ENCODE data around the gene IFNG-AS1.

IFNG-AS1 gene

GRCh38 chr12:67989184-67989920, at the start of gene IFNG-AS1:
Gene IFNG-AS1, plus strand, starts transcription at chr12:67989447.
- DNase-seq = no peak

GRCh38 chr12:67939611-67940010, 49.6 kb upstream of the IFNG-AS1 start:
- no peak for DNase-seq

DNA sequence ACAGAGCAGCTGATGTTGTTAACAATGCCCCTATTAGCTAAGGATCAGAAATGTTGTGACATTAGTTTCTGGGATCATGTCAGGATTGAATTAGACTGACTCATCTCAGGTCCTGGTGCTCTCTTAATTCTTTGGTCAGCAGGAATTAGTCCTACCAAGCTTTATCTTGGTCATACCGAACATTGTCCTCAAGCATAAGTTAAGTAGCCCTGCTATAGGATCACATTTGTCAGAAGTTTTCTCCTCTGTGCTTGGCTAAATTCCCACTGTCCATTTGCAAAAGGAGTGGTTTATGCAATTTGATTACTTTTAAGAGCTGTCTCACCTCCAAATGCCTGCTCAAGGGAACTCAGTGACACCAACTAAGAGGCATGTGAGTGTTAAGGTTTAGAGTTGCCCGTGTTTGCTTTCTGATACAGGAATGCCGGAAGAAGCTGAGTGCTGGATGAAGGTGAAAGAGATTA, 48.4 kb upstream of the IFNG-AS1 start:
- DNase-seq = no peak

- DNase-seq = no peak
These were observed 46.5 kb upstream of the IFNG-AS1 start for GRCh38 chr12:67942724-67943123.

- peak; percentile 72 for DNase-seq
These were observed 45.9 kb upstream of the IFNG-AS1 start for GRCh38 chr12:67943141-67943892.

DNA sequence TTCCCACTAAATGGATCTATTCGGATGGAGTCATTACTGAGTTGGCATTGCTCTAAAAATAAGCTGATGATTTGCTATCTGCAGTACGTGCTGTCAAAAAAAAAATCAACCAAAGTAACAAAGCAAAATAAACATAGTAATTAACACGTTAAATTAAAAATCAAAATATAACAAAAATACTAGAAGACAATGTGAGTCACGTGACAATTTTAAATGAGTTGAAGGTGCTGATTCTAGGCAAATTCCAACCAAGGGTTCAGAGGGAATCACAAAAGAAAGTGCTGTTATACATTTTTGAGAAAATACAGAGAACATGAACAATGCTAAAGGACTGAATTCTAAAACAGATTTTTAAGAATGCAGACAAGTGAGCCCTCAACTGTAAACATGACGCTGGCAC, 45.2 kb upstream of the IFNG-AS1 start:
- no peak for DNase-seq

DNA sequence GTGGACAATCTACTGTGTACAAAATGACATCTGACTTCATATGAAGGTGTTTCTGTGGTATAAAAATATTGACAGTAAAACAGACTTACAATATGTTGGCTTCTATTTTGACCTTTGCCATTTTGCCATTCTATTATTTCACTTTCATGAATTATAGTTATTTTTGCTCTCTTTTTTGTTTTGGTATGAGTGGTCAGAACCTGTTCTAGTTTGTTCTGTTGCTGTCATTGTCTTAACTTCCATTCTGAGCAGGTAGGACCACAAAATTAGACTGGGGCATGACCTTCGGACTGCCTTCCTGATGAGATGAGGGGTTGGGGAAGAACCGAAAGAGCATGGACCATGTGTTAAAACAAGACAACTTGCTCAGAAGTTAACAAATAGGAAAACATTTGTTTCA, 36.5 kb upstream of the IFNG-AS1 start:
- DNase-seq = no peak

GRCh38 chr12:67957383-67957782, 31.9 kb upstream of the IFNG-AS1 start:
- DNase-seq = peak; percentile 45

DNA sequence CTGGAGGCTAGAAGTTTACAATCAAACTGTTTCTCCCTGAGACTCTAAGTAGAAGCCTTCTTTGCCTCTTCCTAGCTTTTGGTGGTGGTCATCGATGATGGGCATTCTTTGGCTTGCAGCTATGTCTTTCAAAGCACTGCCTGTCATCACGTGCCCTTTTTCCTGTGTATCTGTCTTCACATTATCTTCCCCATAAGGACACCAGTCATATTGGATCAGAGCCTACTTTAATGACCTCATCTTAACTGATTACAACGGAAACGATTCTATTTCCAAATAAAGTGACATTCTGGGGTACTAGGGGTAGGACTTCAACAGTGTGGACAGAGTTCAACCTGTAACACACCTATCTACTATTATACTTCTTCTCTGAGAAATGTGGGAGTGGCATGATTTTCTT, 31.1 kb upstream of the IFNG-AS1 start:
- no peak for DNase-seq

DNA sequence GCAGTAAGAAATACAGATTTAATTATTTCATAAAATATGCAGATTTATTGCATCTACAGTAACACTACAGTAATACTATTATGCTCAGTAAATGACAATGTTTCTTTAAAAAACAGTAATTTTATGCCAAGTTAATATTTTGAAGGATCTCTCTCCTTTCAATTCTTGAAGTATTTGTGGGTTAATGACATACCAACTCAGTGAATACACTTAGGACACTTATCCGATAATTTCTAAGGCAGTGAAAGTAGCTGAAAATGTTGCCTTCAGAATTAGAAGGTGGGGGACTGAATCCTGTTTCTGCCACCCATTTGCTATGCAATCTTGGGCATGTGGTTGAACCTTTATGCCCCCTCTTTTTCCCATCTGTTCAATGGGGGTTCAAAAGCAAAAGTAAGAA, 24.8 kb upstream of the IFNG-AS1 start:
- no peak for DNase-seq

DNA sequence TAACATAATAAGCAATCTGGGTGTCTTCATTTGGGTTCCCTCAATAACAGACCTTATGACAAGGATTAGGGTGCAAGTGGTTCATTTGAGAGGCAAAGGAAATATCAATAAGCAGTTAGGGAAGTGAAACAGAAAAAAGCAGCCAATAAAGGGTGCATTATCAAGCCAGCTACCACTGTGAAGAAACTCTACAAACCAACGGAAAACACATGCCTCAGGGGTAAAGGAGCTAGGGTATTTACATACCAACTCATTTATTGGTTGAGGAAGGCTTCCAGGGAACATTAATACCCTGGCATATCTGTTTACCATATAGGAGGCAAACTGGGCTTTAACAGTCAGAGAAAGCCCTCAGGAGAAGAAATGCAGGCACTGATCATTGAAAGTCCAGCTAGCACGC, 22.7 kb upstream of the IFNG-AS1 start:
- no peak for DNase-seq

DNA sequence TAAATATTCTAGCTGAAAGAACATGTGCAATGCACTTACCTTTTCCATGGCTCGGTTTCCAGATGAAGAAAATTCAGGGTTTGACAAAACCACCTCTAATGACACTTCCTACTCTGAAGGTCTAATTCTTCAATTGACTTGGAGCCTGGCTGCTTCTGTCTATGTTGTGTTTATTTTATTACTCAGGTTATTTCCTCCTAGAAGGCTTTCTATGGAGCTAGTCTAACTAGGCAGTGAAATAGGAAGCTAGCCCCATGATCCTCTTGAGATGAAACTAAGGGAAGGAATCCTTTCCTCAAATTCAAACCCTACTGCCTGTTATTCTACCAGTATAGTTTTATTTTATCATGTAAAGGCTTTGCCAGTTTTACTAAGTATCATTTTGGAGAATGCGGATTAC, 20.9 kb upstream of the IFNG-AS1 start:
- no peak for DNase-seq

DNA sequence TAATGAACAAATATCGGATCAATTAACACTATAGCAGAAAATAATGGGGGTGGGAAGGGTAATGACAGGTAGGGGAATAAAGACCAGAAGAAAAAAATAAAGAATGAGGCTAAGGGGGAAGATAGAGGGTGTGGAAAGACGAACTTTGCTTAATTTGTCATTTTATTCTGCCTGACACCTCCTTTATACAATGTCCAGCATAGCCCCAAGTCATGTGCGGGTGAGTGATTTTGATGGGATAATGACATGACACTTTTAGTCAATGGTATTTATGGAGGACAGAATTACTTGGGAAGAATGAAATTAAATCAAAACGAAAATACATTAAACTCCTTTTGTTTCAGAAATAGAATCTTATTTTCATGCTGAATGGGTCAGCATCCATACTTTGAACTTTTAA, 20.5 kb upstream of the IFNG-AS1 start:
- DNase-seq = no peak

GRCh38 chr12:67969134-67969802, 20.0 kb upstream of the IFNG-AS1 start:
- DNase-seq = no peak

DNA sequence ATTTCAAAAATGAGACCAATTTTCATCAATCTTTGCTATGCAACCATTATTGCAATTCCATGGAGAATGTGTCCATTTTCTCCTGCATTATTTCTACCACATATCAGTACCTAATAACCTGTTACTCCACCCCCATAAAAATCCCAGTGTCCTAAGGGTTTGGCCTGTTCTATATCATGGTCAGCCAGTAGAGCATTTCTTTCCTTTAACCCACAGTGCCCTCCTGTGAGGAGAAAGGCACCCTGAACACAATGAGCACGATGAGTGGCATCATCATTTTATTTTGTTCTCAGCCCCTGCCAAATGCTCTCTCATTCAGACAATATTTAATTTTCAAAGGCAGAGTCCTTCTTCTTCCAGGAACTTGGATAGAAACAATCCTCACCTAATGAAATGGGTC, 11.6 kb upstream of the IFNG-AS1 start:
- no peak for DNase-seq

DNA sequence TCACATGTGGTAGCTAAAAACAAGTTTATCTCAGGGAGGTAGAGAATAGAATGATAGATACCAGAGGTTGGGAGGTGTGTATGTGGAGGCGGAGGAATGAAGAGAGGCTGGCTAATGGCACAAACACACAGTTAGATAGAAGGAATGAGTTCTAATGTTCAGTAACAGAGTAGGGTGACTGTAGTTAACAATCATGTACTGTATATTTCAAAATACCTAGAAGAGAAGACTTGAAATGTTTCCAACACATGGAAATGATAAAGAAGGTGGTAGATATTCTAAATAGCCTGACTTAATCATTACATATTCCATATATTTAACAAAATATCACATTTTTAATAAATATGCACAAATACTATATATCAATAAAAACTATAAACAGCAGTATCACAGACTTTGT, 8.9 kb upstream of the IFNG-AS1 start:
- DNase-seq = no peak

GRCh38 chr12:67981287-67982162, 7.7 kb upstream of the IFNG-AS1 start:
- no peak for DNase-seq

DNA sequence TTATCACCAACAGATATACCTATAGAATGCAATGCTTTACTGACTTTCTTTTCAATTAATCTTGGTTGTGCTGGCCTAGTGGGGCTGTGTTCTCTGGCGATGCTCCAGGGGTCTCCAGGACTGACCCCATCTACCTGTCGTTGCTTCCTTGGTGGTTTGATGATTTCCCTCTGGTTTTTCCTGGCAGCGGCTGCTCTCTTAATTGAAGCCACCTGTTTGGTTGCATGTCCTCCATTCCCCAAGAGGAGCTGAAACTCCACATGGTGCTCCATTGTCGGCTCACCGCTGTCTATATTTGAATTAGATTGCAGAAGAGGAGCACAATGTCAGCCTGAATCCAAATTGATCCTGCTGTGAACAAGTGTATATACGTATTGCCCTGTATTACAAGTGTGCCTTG, 7.1 kb upstream of the IFNG-AS1 start:
- DNase-seq = no peak

GRCh38 chr12:67986632-67987031, 2.6 kb upstream of the IFNG-AS1 start:
- DNase-seq = no peak

DNA sequence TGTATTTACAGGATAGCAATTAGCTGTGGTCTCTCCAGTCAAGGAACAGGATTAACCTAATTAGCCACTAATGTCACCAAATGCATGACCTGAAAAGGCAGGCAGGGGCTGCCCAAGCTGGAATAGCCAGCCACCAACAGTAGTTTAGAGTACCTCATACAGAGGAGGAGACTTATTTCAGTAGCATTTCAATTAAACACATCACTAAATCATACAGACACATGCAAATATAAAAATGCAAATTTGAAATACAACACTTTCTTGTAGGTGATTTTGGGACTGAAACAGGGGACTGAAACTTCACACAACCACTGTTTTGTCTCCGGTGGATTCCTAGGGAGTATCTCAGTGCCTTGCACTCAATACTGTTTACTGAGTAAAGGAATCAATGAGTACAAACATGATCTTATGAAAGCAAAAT, 636 bp upstream of the IFNG-AS1 start:
- no peak for DNase-seq

DNA sequence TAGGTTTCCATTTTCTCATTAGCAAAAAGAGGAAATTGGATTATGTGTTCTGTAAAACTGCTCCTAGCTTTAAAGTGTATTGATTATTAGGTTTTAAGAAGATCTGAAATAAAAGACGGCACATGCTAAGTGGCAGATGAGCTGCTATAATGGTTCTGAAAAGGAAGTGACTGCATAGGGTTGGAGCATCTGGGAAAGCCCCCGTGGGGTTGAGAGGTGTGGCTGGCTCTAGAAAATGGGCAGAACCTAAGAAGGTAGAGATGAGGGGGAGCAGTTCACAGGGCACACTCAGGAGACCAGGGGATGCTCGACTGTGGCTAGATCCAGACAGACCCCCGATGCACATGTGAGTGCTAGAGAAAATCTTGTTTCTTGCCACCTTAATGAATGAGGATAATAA, 1.9 kb downstream of the IFNG-AS1 start:
- no peak for DNase-seq

DNA sequence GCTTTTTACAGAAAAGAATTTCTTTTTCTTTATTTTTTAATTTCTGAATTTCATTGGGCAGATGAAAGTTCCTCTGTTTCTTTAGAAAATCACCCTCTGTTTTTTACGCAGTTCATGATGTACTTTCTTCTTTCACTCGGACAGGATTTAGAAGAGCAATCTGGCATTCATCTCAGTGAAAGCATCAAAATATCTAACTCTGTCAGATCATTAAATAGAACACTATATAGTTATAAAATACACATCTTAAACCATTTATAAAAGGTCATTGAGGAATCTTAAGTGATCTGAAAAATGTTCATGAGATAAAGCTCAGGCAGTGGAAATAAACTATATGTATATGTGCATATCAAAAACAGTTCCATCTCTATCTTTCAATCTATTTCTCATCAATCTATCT, 3.9 kb downstream of the IFNG-AS1 start:
- no peak for DNase-seq

DNA sequence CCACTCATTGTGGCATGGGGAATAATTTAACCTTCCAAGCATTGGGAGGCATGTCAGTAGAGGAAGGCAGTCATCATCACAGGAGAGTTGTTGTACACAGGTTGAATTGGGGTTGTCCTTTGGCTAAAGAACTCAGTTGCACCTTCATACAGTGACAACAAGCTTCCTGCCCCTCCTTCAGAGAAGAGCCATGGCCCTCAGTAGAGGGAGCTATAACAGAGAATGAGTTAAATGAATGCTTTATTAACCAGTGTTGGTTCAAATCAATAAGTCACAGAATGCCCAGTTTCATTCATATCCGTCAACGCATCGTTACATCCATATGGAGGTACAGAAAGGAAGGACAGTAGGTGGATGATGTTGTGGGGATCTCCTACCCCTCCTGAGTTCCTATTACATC, 4.8 kb downstream of the IFNG-AS1 start:
- DNase-seq = no peak
